ENCODE measurements around the gene SLC35F6.
"Not testable (repeated sequence)": the region's sequence is repeated elsewhere in the genome, so short reads cannot be mapped to it uniquely, and the experiment has no call there.

SLC35F6 gene

GRCh38 chr2:26757873-26758789 lies 6.0 kb upstream of the SLC35F6 start:
- peak; percentile 27 to 67 (median 42) for DNase-seq

- DNase-seq, result no peak
These were observed 5.2 kb upstream of the SLC35F6 start for GRCh38 chr2:26758790-26759321.

- no peak for DNase-seq
These were observed 4.2 kb upstream of the SLC35F6 start for GRCh38 chr2:26759845-26760244.

- not testable (repeated sequence) for DNase-seq
These were observed 3.1 kb upstream of the SLC35F6 start for GRCh38 chr2:26760991-26761390.

- no peak for DNase-seq
These were observed 1.1 kb upstream of the SLC35F6 start for GRCh38 chr2:26763019-26763418.

GRCh38 chr2:26764906-26765305 lies 822 bp downstream of the SLC35F6 start:
- DNase-seq, result peak in 2 of 3 donors; percentile 25 to 26

- no peak for DNase-seq
These were observed 1.6 kb downstream of the SLC35F6 start for GRCh38 chr2:26765475-26766200.

GRCh38 chr2:26767129-26767528 lies 3.0 kb downstream of the SLC35F6 start:
- peak in 2 of 3 donors; percentile 20 to 24 for DNase-seq

- no peak for DNase-seq
These were observed 3.9 kb downstream of the SLC35F6 start for GRCh38 chr2:26767894-26768487.

- DNase-seq, result no peak
These were observed 4.6 kb downstream of the SLC35F6 start for GRCh38 chr2:26768759-26769088.

GRCh38 chr2:26769089-26769761 lies 5.1 kb downstream of the SLC35F6 start:
- DNase-seq, result peak; percentile 96 to 97 (median 97)

GRCh38 chr2:26770986-26771586 lies 7.0 kb downstream of the SLC35F6 start:
- peak; percentile 73 to 85 (median 81) for DNase-seq

GRCh38 chr2:26772064-26773001 lies 8.2 kb downstream of the SLC35F6 start:
- DNase-seq, result peak; percentile 57 to 62 (median 59)

GRCh38 chr2:26776195-26776800 lies 12.2 kb downstream of the SLC35F6 start:
- no peak for DNase-seq

- no peak for DNase-seq
These were observed 14.0 kb downstream of the SLC35F6 start for GRCh38 chr2:26778098-26778497.

- no peak for DNase-seq
These were observed 14.4 kb downstream of the SLC35F6 start for GRCh38 chr2:26778507-26778906.

GRCh38 chr2:26780203-26780760 lies 16.2 kb downstream of the SLC35F6 start:
- DNase-seq, result no peak

GRCh38 chr2:26782876-26783704 lies 19.0 kb downstream of the SLC35F6 start:
- DNase-seq, result no peak

GRCh38 chr2:26784570-26785234 lies 20.6 kb downstream of the SLC35F6 start:
- no peak for DNase-seq
